HEK293 (cell line): ENCODE results near the gene TANC1.

Source experiments
- CTCF ChIA-PET: fragments of 350-600 bp; formaldehyde crosslinking; extraction: SDS; loops from one replicate; lab custom pipeline; 2021; ENCODE audit warnings: antibody characterized with exemption; lab: Yijun Ruan, JAX
- POLR2A ChIA-PET: fragments of 300-600 bp; formaldehyde crosslinking; extraction: SDS; loops from one replicate; lab custom pipeline; 2020; ENCODE audit warnings: antibody characterized with exemption, inconsistent platforms; lab: Yijun Ruan, JAX
- H3K27ac ChIP-seq: fragments of 200-500 bp; sonication (Bioruptor generic); 2 replicates; pipeline ENCODE4 v1.5.1; 2014; ENCODE audit warnings: low read depth, low read length, control low read depth, inconsistent platforms; ENCODE audit errors: extremely low read depth
- H3K36me3 ChIP-seq, 2 experiments: fragments of 200-500 bp in 1 of 2; sonication (Bioruptor generic) in 1 of 2; 1 replicate in 1 of 2; 2 replicates in 1 of 2; pipeline ENCODE4 v1.5.1; 2014 to 2017; ENCODE audit warnings: inconsistent platforms in 2 of 2, low read length in 2 of 2; ENCODE audit not compliant: control insufficient read depth in 2 of 2, insufficient read depth in 1 of 2
- H3K4me1 ChIP-seq: fragments of 200-500 bp; sonication (Bioruptor generic); 2 replicates; pipeline ENCODE4 v1.5.1; 2014; ENCODE audit warnings: mild to moderate bottlenecking, low read length, inconsistent platforms; ENCODE audit not compliant: control insufficient read depth, insufficient read depth
- H3K4me3 ChIP-seq: 2 replicates; pipeline ENCODE4 v1.5.1; 2011; ENCODE audit warnings: low read depth, mild to moderate bottlenecking, control low read depth, low read length, moderate library complexity
- H3K9me3 ChIP-seq: fragments of 200-500 bp; sonication (Bioruptor generic); 2 replicates; pipeline ENCODE4 v1.5.1; 2014; ENCODE audit warnings: low read depth, low read length, inconsistent platforms; ENCODE audit not compliant: control insufficient read depth, insufficient read depth
- ATF2 ChIP-seq: fragments of 450-650 bp; formaldehyde crosslinking; IDR thresholded peaks from 2 replicates; pipeline ENCODE4 v1.5.1; 2016; ENCODE audit warnings: missing biosample characterization, missing genetic modification characterization, low read depth
- BCL11A ChIP-seq: fragments of 450-650 bp; formaldehyde crosslinking; IDR thresholded peaks from 2 replicates; pipeline ENCODE4 v1.5.1; 2016; ENCODE audit warnings: low read depth, missing biosample characterization, missing genetic modification characterization
- IKZF3 ChIP-seq: fragments of 450-650 bp; IDR thresholded peaks from 2 replicates; pipeline ENCODE4 v1.5.0; 2018; ENCODE audit warnings: missing biosample characterization, mild to moderate bottlenecking, missing genetic modification characterization, moderate library complexity
- KLF8 ChIP-seq: fragments of 450-650 bp; formaldehyde crosslinking; IDR thresholded peaks from 2 replicates; pipeline ENCODE4 v1.5.1; 2016; ENCODE audit warnings: missing biosample characterization, missing genetic modification characterization
- ZBTB11 ChIP-seq: fragments of 450-650 bp; formaldehyde crosslinking; conservative IDR thresholded peaks from 2 replicates; pipeline ENCODE4 v1.5.1; 2016; ENCODE audit warnings: low read depth, missing biosample characterization, missing genetic modification characterization
- ZBTB8A ChIP-seq: fragments of 450-650 bp; formaldehyde crosslinking; IDR thresholded peaks from 2 replicates; pipeline ENCODE4 v1.5.1; 2016; ENCODE audit warnings: missing biosample characterization, missing genetic modification characterization
- ZEB2 ChIP-seq: fragments of 450-650 bp; formaldehyde crosslinking; IDR thresholded peaks from 2 replicates; pipeline ENCODE4 v1.5.1; 2016; ENCODE audit warnings: missing biosample characterization, missing genetic modification characterization
- ZFP3 ChIP-seq: fragments of 450-650 bp; formaldehyde crosslinking; IDR thresholded peaks from 2 replicates; pipeline ENCODE4 v1.5.1; 2016; ENCODE audit warnings: low read depth, missing biosample characterization, missing genetic modification characterization
- ZFP41 ChIP-seq: fragments of 450-650 bp; formaldehyde crosslinking; IDR thresholded peaks from 2 replicates; pipeline ENCODE4 v1.5.1; 2016; ENCODE audit warnings: missing biosample characterization, missing genetic modification characterization, borderline replicate concordance
- ZNF148 ChIP-seq: fragments of 450-650 bp; formaldehyde crosslinking; IDR thresholded peaks from 2 replicates; pipeline ENCODE4 v1.5.0; 2017; ENCODE audit warnings: missing biosample characterization, missing genetic modification characterization, borderline replicate concordance
- ZNF174 ChIP-seq: fragments of 450-650 bp; formaldehyde crosslinking; IDR thresholded peaks from 2 replicates; pipeline ENCODE4 v1.5.0; 2017; ENCODE audit warnings: missing biosample characterization, mild to moderate bottlenecking, missing genetic modification characterization
- ZNF18 ChIP-seq: fragments of 450-650 bp; formaldehyde crosslinking; IDR thresholded peaks from 2 replicates; pipeline ENCODE4 v1.5.1; 2016; ENCODE audit warnings: missing biosample characterization, missing genetic modification characterization
- ZNF19 ChIP-seq: fragments of 450-650 bp; formaldehyde crosslinking; IDR thresholded peaks from 2 replicates; pipeline ENCODE4; 2016; ENCODE audit warnings: missing biosample characterization, missing genetic modification characterization, low read depth
- ZNF510 ChIP-seq: fragments of 450-650 bp; formaldehyde crosslinking; IDR thresholded peaks from 2 replicates; pipeline ENCODE4 v1.5.1; 2018; ENCODE audit warnings: mild to moderate bottlenecking, missing genetic modification characterization, missing biosample characterization; ENCODE audit not compliant: insufficient replicate concordance
- ZNF514 ChIP-seq: fragments of 450-650 bp; formaldehyde crosslinking; IDR thresholded peaks from 2 replicates; pipeline ENCODE4 v1.5.1; 2016; ENCODE audit warnings: missing biosample characterization, missing genetic modification characterization
- ZNF544 ChIP-seq: fragments of 450-650 bp; formaldehyde crosslinking; IDR thresholded peaks from 2 replicates; pipeline ENCODE4 v1.5.0; 2017; ENCODE audit warnings: missing biosample characterization, missing genetic modification characterization
- ZNF704 ChIP-seq: fragments of 450-650 bp; formaldehyde crosslinking; IDR thresholded peaks from 2 replicates; pipeline ENCODE4 v1.5.1; 2016; ENCODE audit warnings: missing biosample characterization, missing genetic modification characterization
- ZNF830 ChIP-seq: fragments of 450-650 bp; IDR thresholded peaks from 2 replicates; pipeline ENCODE4 v1.5.0; 2018; ENCODE audit warnings: missing biosample characterization, missing genetic modification characterization, low read depth, mild to moderate bottlenecking, moderate library complexity
- ZSCAN18 ChIP-seq: fragments of 450-650 bp; formaldehyde crosslinking; IDR thresholded peaks from 2 replicates; pipeline ENCODE4 v1.5.1; 2016; ENCODE audit warnings: missing biosample characterization, missing genetic modification characterization
- TF ChIP-seq, protein P1 (sequence below): fragments of 450-650 bp; formaldehyde crosslinking; IDR thresholded peaks from 2 replicates; pipeline ENCODE4 v1.5.1; 2016; ENCODE audit warnings: missing biosample characterization, missing genetic modification characterization

TANC1 gene

GRCh38 chr2:159152128-159152778 lies 183.8 kb downstream of the TANC1 start (continued):
- TF ChIP-seq ZSCAN18 (no peak), ZNF544 (no peak), ZNF830 (no peak), ZNF174 (tag by site-specific recombination) (no peak), ZBTB11 (no peak), KLF8 (no peak), ZEB2 (tag by site-specific recombination) (no peak), ZBTB8A (no peak)

DNA sequence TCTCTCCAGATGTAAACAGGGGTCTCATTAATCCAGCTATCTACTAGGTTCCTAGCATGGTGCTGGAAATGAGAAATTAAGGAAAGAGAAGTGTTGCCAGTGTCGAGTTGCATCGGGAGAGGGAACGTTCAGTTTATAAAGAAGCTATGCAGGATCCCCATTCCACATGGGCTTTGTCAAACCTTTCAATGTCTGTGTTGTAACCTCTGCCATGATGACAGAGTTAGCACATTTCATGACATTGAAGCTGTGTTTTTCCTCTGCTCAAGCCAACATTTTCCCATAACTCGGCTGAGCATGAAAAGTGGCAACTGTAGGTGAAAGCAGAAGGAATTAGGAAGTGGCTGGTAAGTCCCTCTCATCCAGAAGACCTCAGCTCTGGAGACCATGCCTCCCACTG lies 184.6 kb downstream of the TANC1 start:
- CTCF ChIA-PET, result interaction anchor here (0.6 to 2.3 kb wide), 5 partner anchors 12 to 203 kb away, joined by 3 to 6 read pairs (median 3); no protein-coding TSS in a partner anchor
- POLR2A ChIA-PET, result no interaction called here
- no peaks in the 10 kb centered on the region for H3K9me3 ChIP-seq
- H3K27ac ChIP-seq, result no peak overlapping the region
- peaks cover 10 to 27% of the 10 kb centered on the region in 2 experiments for H3K36me3 ChIP-seq
- peaks cover 6% of the 10 kb centered on the region; the same call in 1 of the 2 replicates for H3K4me1 ChIP-seq
- no peak overlapping the region for H3K4me3 ChIP-seq
- no peak for TF ChIP-seq ZNF704 (tag by site-specific recombination)
- TF ChIP-seq ZNF148 (tag by site-specific recombination), result no peak
- no peak for TF ChIP-seq IKZF3 (tag by site-specific recombination)
- TF ChIP-seq ZNF510 (tag by site-specific recombination), result no peak
- TF ChIP-seq BCL11A (tag by site-specific recombination), result no peak
- TF ChIP-seq ZNF19 (tag by site-specific recombination), result no peak
- no peak for TF ChIP-seq ZFP41
- TF ChIP-seq ZBTB8A, result no peak
- no peak for TF ChIP-seq ATF2 (tag by site-specific recombination)
- no peak for TF ChIP-seq ZFP3 (tag by site-specific recombination)
- TF ChIP-seq ZNF18 (tag by site-specific recombination), result no peak
- TF ChIP-seq ZNF514 (tag by site-specific recombination), result no peak
- TF ChIP-seq, protein P1, sequence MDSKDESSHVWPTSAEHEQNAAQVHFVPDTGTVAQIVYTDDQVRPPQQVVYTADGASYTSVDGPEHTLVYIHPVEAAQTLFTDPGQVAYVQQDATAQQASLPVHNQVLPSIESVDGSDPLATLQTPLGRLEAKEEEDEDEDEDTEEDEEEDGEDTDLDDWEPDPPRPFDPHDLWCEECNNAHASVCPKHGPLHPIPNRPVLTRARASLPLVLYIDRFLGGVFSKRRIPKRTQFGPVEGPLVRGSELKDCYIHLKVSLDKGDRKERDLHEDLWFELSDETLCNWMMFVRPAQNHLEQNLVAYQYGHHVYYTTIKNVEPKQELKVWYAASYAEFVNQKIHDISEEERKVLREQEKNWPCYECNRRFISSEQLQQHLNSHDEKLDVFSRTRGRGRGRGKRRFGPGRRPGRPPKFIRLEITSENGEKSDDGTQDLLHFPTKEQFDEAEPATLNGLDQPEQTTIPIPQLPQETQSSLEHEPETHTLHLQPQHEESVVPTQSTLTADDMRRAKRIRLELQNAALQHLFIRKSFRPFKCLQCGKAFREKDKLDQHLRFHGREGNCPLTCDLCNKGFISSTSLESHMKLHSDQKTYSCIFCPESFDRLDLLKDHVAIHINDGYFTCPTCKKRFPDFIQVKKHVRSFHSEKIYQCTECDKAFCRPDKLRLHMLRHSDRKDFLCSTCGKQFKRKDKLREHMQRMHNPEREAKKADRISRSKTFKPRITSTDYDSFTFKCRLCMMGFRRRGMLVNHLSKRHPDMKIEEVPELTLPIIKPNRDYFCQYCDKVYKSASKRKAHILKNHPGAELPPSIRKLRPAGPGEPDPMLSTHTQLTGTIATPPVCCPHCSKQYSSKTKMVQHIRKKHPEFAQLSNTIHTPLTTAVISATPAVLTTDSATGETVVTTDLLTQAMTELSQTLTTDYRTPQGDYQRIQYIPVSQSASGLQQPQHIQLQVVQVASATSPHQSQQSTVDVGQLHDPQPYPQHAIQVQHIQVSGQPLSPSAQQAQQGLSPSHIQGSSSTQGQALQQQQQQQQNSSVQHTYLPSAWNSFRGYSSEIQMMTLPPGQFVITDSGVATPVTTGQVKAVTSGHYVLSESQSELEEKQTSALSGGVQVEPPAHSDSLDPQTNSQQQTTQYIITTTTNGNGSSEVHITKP (tag by site-specific recombination), result no peak
